Dendritic cell treated with granulocyte-macrophage colony-stimulating factor and Interleukin-4, amounts not matched to agents 40 ng/mL and 50 ng/mL, for 4 days (primary cell): ENCODE results near the gene CFAP299.

Experiments used
- H3K27ac Mint-ChIP-seq: one replicate; pipeline ENCODE4 v1.8.0; 2022; ENCODE audit warnings: mild to moderate bottlenecking, mixed read lengths
- H3K27me3 Mint-ChIP-seq: one replicate; pipeline ENCODE4 v1.8.0; 2022; ENCODE audit warnings: mild to moderate bottlenecking, mixed read lengths
- H3K36me3 Mint-ChIP-seq: one replicate; pipeline ENCODE4 v1.8.0; 2022; ENCODE audit warnings: low read depth, mixed read lengths
- H3K4me1 Mint-ChIP-seq: one replicate; pipeline ENCODE4 v1.8.0; 2022; ENCODE audit warnings: low read depth, mixed read lengths
- H3K4me3 Mint-ChIP-seq: one replicate; pipeline ENCODE4 v1.8.0; 2022; ENCODE audit warnings: mild to moderate bottlenecking, moderate library complexity, mixed read lengths
- H3K9me3 Mint-ChIP-seq: one replicate; pipeline ENCODE4 v1.8.0; 2022; ENCODE audit warnings: mixed read lengths
- intact Hi-C: fragments of 100-400 bp; cut with micrococcal nuclease; formaldehyde crosslinking; loops from one replicate; pipeline ENCODE4 v1.15.0; 2022

The CFAP299 gene

DNA sequence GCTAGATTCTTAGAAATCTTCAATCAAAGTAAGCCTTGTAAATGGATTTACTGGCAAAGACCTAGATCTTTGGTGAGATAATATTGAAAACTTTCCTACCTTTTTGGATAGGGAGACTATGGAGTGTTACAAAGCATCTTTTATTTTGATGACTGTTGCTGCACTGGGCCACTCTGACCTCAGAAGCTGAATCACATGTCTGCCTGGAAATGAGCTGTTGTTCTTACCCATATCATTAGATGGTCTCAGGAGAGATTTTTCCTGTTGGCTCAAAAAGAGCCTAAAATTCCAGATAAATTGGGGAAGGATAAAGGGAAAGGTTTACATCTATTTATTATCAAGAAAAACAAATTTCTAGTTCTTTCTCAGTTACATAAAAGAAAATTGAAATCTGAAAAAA is 567.5 kb downstream of the CFAP299 start:
- intact Hi-C loops = no loop called here
- Mint-ChIP-seq H3K9me3 (peaks cover 27% of the 10 kb centered on the region), H3K4me3 (no peak overlapping the region), H3K27me3 (no peaks in the 10 kb centered on the region), H3K36me3 (no peaks in the 10 kb centered on the region), H3K27ac (no peak overlapping the region), H3K4me1 (no peaks in the 10 kb centered on the region)

DNA sequence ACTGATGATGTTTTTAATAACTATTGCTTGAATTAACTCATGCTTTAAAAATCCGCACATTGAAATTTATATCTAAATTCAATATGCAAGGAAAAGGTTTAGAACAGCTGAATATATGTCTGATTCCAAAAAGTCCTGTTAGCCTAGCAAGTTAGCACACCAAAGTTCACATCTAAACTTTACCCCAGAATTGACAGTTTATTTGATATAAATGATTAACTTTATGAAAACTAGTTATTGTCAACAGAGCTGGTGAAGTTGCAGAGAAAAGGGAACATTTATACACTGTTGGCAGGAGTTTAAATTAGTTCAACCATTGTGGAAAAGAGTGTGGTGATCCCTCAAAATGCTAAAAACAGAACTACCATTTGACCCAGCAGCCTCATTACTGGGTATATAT is 574.4 kb downstream of the CFAP299 start:
- no peak overlapping the region for H3K4me3 Mint-ChIP-seq
- intact Hi-C loops = no loop called here
- peaks cover 34% of the 10 kb centered on the region for H3K9me3 Mint-ChIP-seq
- H3K4me1 Mint-ChIP-seq = no peaks in the 10 kb centered on the region
- no peaks in the 10 kb centered on the region for H3K27me3 Mint-ChIP-seq
- H3K36me3 Mint-ChIP-seq = no peaks in the 10 kb centered on the region
- H3K27ac Mint-ChIP-seq = no peak overlapping the region

DNA sequence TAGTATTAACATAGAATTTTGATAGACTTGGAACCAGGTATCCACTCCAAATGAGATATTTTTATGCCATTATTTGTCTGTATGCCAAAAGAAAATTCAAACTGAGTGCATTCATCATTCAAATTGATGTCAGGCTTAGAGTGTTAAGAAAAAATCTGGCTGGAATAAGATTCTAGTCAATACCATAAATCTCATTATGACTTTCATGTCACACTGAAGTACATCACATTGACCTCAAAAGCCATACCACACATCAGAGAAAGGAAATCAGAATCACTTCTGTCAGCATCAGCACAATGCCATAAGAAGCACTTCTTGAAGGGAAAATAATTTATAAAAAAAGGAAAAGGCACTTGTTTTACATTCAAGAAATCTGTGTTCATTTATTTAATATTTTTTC is 575.9 kb downstream of the CFAP299 start:
- H3K4me3 Mint-ChIP-seq = no peak overlapping the region
- H3K9me3 Mint-ChIP-seq = peaks cover 23% of the 10 kb centered on the region
- no peaks in the 10 kb centered on the region for H3K4me1 Mint-ChIP-seq
- H3K36me3 Mint-ChIP-seq = no peaks in the 10 kb centered on the region
- intact Hi-C loops = no loop called here
- H3K27me3 Mint-ChIP-seq = no peaks in the 10 kb centered on the region
- no peak overlapping the region for H3K27ac Mint-ChIP-seq

DNA sequence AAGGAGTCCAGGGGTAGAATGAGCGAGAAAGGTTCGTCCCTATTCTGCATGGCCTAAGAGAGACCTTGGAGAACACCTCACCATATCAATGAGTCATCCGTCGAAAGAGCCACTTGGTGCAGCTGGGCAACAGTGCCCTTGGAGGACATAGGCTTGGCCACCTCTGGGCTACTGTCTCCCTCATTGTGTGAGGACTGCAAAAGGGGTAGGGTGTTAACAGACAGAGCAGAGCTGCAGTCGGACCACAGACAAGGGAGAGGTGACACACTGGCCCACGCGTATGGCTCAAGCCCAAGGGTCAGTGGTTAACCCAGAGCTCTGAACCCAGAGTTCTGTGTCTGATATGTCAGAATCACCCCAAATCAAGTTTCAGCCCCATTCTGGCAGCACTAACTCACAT is 576.8 kb downstream of the CFAP299 start:
- Mint-ChIP-seq H3K36me3 (no peaks in the 10 kb centered on the region), H3K4me3 (no peak overlapping the region), H3K9me3 (peaks cover 14% of the 10 kb centered on the region), H3K27me3 (no peaks in the 10 kb centered on the region), H3K4me1 (no peaks in the 10 kb centered on the region), H3K27ac (no peak overlapping the region)
- intact Hi-C loops = no loop called here

DNA sequence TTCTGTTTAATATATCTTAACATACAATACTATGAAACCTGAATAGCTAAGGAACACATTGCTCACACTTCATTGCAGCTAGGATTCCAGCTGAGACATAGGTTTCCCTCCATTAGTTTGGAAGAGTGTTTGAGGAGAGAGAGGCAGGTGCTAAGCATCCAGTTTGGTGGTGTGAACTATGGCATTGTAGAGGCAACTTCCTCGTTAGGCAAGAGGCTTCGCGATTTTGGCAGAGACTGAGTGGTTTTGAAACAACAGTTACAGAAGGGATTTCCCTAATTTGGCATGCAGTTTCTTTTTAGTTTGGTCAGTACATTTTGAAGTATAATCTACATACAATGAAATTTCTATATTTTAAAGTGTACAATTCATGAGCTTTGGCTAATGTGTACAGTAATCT is 577.9 kb downstream of the CFAP299 start:
- H3K27me3 Mint-ChIP-seq = no peaks in the 10 kb centered on the region
- intact Hi-C loops = no loop called here
- H3K9me3 Mint-ChIP-seq = peaks cover 4% of the 10 kb centered on the region
- H3K36me3 Mint-ChIP-seq = no peaks in the 10 kb centered on the region
- no peaks in the 10 kb centered on the region for H3K4me1 Mint-ChIP-seq
- no peak overlapping the region for H3K27ac Mint-ChIP-seq
- no peak overlapping the region for H3K4me3 Mint-ChIP-seq

DNA sequence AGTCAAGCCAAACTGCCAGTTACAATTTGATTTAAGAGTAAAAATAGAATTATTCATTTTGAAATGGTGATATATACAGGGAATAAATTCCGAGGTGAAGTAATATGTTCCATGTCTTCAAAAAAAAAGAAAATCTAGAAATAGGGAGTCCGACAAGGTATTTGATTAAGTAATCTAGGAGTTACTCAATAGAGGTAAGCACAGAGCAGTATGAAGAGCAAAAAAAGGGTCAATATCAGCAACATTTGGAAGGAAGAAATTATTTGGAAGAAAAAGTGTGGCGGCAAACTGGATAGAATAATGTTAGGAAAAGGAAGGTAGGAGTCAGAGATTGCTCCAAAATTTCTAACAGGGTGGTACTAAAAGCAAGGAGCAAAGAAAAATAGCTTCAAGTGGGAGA is 581.2 kb downstream of the CFAP299 start:
- intact Hi-C loops = no loop called here
- H3K36me3 Mint-ChIP-seq = no peaks in the 10 kb centered on the region
- no peaks in the 10 kb centered on the region for H3K27me3 Mint-ChIP-seq

DNA sequence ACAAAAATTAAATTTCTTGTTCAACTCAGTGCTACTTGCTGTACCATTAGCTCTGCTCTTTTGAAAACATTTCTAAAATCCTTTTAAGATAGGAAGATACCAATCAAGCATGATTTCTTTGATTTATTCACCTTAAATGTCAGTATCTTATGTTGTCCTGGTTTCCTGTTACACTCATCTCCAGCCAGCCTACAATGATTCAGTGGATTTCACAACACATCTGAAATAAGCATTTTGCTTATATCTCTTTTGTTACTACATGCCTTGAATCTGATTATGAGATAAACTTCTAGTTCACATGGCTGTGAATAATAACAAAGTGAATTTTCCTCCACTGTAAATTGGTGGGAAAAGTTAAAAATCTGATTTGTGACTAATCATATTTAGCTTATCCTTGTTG is 582.5 kb downstream of the CFAP299 start:
- H3K36me3 Mint-ChIP-seq = no peaks in the 10 kb centered on the region
- H3K27ac Mint-ChIP-seq = no peak overlapping the region
- intact Hi-C loops = no loop called here
- no peaks in the 10 kb centered on the region for H3K4me1 Mint-ChIP-seq
- no peaks in the 10 kb centered on the region for H3K27me3 Mint-ChIP-seq
- H3K4me3 Mint-ChIP-seq = no peak overlapping the region
- H3K9me3 Mint-ChIP-seq = no peaks in the 10 kb centered on the region

More for the DNA sequence above, 581.2 kb downstream of the CFAP299 start:
- Mint-ChIP-seq H3K27ac (no peak overlapping the region), H3K4me3 (no peak overlapping the region), H3K4me1 (no peaks in the 10 kb centered on the region), H3K9me3 (no peaks in the 10 kb centered on the region)

DNA sequence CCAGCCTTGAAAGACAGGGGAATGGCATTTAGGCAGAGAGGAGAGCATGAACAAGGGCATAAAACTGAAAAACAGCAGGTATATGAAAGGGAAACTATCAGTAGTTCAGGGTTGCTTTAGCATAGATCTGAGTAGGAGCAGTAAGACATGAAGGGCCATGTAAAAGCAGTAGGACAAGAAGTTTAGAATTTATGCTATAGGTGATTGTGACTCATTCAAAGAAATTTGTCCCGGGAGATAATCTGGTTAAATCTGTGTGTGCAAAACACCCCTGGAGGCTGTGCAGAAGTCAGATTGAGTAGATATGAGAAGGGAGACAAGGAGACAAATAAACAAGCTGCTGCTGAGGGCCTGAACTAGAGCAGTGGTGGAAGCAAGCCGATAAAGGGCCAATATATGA is 585.9 kb downstream of the CFAP299 start:
- intact Hi-C loops = no loop called here
- no peak overlapping the region for H3K4me3 Mint-ChIP-seq
- H3K27ac Mint-ChIP-seq = no peak overlapping the region

DNA sequence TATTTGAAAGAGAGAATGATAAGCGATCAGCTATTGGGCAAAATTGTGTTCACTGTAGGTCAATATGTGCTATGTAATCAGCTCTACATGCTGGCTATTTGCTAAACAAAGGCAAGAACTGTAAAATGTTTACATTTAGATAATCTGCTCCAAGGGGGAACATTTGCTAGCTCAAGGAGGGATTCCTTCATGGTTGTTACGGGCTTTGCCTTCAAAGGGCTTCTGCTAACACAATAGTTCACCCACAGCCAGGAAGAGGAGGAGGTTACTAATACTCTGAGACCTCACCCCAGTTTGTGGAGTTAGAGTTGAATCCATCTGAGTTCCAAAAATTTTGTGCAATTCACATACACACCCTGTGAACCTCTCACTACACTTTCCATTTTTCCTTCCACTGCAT is 587.4 kb downstream of the CFAP299 start:
- H3K4me1 Mint-ChIP-seq = no peaks in the 10 kb centered on the region
- no peak overlapping the region for H3K27ac Mint-ChIP-seq
- no peaks in the 10 kb centered on the region for H3K9me3 Mint-ChIP-seq
- H3K4me3 Mint-ChIP-seq = no peak overlapping the region
- no peaks in the 10 kb centered on the region for H3K36me3 Mint-ChIP-seq
- H3K27me3 Mint-ChIP-seq = no peaks in the 10 kb centered on the region
- intact Hi-C loops = no loop called here

More for the DNA sequence above, 585.9 kb downstream of the CFAP299 start:
- no peaks in the 10 kb centered on the region for H3K27me3 Mint-ChIP-seq
- no peaks in the 10 kb centered on the region for H3K9me3 Mint-ChIP-seq
- H3K4me1 Mint-ChIP-seq = no peaks in the 10 kb centered on the region
- H3K36me3 Mint-ChIP-seq = no peaks in the 10 kb centered on the region

DNA sequence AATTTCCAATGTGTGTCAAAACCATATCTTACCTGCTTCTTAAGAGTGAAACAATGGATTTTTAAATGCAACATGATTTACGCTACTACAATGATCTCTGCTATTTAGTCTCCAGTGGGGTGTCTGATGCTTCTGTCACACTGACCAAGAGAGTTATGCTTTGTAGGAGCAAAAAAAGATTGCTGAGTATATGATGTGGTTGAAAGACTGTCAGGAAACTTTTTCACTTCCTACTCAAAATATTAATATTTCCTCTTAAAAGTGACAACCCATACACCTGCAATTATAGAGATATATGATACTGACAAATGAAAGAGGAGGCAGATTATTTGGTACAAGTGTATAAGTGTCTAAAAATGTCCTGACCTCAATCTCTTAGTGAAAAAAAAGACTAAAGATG is 589.8 kb downstream of the CFAP299 start:
- intact Hi-C loops = no loop called here
- no peaks in the 10 kb centered on the region for H3K36me3 Mint-ChIP-seq
- no peaks in the 10 kb centered on the region for H3K27me3 Mint-ChIP-seq
- H3K27ac Mint-ChIP-seq = no peak overlapping the region
- H3K9me3 Mint-ChIP-seq = no peaks in the 10 kb centered on the region
- H3K4me1 Mint-ChIP-seq = no peaks in the 10 kb centered on the region
- H3K4me3 Mint-ChIP-seq = no peak overlapping the region

DNA sequence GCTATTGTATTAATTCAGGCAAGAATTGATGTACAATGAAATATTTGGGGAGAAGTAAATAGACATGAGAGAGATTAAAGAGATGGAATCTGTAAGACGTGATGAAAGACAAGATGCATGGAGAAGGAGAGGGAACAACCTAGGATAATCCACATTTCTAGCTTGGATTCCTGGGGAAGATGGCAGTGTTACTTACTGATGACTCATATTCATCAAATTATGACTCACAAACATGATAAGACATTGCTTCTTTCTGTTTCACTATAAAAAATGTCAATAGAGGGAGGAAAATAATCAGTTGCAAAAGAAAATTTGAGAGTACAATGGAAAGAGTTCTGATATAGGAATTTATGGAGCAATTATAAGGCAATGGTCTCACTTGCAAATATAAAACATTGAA is 590.9 kb downstream of the CFAP299 start:
- intact Hi-C loops = no loop called here
- no peak overlapping the region for H3K4me3 Mint-ChIP-seq
- H3K36me3 Mint-ChIP-seq = no peaks in the 10 kb centered on the region
- H3K27ac Mint-ChIP-seq = no peak overlapping the region
- no peaks in the 10 kb centered on the region for H3K9me3 Mint-ChIP-seq
- H3K4me1 Mint-ChIP-seq = no peaks in the 10 kb centered on the region
- no peaks in the 10 kb centered on the region for H3K27me3 Mint-ChIP-seq

DNA sequence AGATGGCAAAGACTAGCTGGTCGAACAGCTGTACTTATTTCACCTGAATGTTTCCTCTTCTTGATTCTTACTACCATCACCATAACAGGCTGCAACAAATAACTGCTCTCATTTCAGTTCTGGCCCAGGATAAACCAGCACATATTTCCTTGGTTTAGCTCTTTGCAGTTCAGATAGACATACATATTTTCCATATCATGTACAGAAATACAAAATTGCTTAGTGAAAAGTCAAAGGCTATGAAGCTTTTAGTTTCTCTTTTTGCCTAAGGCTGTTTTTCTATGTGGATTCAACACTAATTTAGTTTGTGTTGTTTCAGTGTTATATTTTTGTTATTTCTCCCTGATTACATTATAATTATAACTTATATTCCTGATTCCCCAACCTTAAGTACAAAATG is 591.4 kb downstream of the CFAP299 start:
- no peaks in the 10 kb centered on the region for H3K9me3 Mint-ChIP-seq
- no peaks in the 10 kb centered on the region for H3K36me3 Mint-ChIP-seq
- H3K27ac Mint-ChIP-seq = no peak overlapping the region
- no peak overlapping the region for H3K4me3 Mint-ChIP-seq
- intact Hi-C loops = no loop called here
- H3K27me3 Mint-ChIP-seq = no peaks in the 10 kb centered on the region
- H3K4me1 Mint-ChIP-seq = no peaks in the 10 kb centered on the region

DNA sequence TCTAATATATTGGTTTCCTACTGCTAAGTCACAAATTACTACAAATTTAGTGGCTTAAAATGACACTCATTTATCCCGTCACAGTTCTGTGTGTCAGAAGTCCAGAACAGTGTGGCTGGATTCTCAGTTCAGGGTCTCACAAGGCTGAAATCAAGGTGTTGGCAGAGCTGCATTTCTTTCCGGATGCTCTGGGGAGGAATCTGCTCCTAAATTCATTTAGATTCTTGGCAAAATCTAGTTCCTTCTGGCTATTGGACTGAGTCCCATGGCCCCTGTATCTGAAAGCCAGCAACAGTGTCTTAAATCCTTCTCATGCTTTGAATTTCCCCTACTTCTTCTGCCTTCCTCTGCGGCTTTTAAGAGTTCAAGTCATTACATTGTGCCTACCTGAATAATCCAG is 591.9 kb downstream of the CFAP299 start:
- Mint-ChIP-seq H3K36me3 (no peaks in the 10 kb centered on the region), H3K27me3 (no peaks in the 10 kb centered on the region), H3K9me3 (no peaks in the 10 kb centered on the region), H3K27ac (no peak overlapping the region), H3K4me1 (no peaks in the 10 kb centered on the region), H3K4me3 (no peak overlapping the region)
- intact Hi-C loops = no loop called here

DNA sequence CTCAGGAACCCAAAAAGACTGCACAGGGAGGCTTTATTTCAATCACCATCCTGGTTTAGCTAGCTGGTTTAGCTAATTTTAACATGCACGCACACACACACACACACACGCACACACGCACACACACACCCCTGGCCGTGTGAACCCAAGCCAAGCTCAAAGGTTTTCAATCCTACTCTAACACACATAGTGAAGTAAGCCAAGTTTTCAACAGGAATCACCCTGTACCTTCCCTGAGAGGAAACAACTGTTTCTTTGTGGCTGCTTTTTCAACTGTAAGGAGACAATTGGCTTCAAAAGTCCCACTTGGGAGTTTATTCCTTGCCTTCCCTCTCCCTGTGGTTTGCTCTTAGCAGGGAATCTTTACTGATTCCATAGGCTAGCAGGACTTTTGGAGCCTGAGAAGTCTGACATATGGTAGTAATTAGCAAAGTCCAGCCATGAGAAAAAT is 596.1 kb downstream of the CFAP299 start:
- no peaks in the 10 kb centered on the region for H3K27me3 Mint-ChIP-seq
- intact Hi-C loops = no loop called here
- no peaks in the 10 kb centered on the region for H3K9me3 Mint-ChIP-seq
- H3K36me3 Mint-ChIP-seq = no peaks in the 10 kb centered on the region
- no peak overlapping the region for H3K27ac Mint-ChIP-seq
- H3K4me1 Mint-ChIP-seq = no peaks in the 10 kb centered on the region
- no peak overlapping the region for H3K4me3 Mint-ChIP-seq

DNA sequence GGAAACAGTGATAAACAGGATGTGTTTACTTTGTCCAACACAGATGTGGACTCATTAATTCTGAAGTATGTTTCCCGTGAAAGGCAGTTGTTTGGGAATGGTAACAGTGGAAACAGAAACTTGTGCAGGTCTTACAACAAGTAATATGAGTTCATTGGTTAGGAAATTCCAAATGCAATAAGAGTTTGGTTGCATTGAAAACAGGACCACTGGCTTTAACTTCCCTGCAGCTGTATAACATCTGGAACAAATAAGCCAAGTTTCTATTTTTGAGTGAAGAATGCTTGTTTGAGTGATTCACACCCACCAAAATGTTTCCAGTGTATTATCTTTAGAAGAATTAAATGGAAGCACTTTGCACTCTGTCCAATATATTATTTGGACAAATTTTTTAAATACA is 612.6 kb downstream of the CFAP299 start:
- H3K27ac Mint-ChIP-seq = no peak overlapping the region
- no peaks in the 10 kb centered on the region for H3K4me1 Mint-ChIP-seq
- H3K4me3 Mint-ChIP-seq = no peak overlapping the region
- H3K27me3 Mint-ChIP-seq = no peaks in the 10 kb centered on the region
- intact Hi-C loops = no loop called here
- H3K9me3 Mint-ChIP-seq = no peaks in the 10 kb centered on the region
- H3K36me3 Mint-ChIP-seq = no peaks in the 10 kb centered on the region
